ENCODE results near the gene MAGI3. TPM values are rescaled to one million over a fixed set of nuclear protein-coding genes. Genes with fewer than 3 reads are reported as not detected.

Gene MAGI3
- total RNA-seq, 1 donor from 2014 or later, result 13.0 TPM

DNA sequence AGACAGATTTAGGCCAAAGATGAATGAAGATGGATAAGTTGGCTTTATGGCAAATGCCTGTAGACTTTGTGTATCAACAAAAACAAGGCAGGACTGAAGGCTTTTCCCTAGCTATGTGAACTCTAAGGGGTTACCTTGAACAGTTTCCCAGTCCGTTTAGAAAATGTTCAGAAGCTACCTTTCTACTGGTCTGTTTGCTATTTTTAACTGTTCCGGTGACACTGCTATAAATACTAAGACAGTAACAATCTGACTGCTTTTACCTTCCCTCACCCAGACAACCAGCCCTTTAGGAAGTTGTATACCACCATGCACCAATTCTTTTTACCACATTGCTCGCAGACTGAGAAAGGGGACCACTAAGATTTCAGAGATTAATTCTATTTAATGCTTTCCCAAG is 266.8 kb downstream of the MAGI3 start:
- Histone ChIP-seq H3K9me3 (ENCODE audit: control insufficient read depth in 3 of 3, low read length in 3 of 3) (no peaks in the 10 kb centered on the region), H3K27ac (ENCODE audit: low read depth, low read length) (peak overlapping the region; percentile 22), H3K4me3 (ENCODE audit: low read length in 3 of 3) (no peak overlapping the region), H3K4me1 (ENCODE audit: control insufficient read depth in 3 of 3, insufficient read depth in 3 of 3, low read length in 3 of 3) (peaks cover 0 to 9% (median 9%) of the 10 kb centered on the region in 3 donors), H3K36me3 (ENCODE audit: control insufficient read depth in 3 of 3, insufficient read depth in 3 of 3, low read length in 3 of 3) (no peaks in the 10 kb centered on the region), H3K27me3 (ENCODE audit: control insufficient read depth in 3 of 3, insufficient read depth in 3 of 3, low read length in 3 of 3) (no peaks in the 10 kb centered on the region), H3K9ac (ENCODE audit: low read depth in 1 of 3, low read length in 3 of 3) (no peak overlapping the region)

DNA sequence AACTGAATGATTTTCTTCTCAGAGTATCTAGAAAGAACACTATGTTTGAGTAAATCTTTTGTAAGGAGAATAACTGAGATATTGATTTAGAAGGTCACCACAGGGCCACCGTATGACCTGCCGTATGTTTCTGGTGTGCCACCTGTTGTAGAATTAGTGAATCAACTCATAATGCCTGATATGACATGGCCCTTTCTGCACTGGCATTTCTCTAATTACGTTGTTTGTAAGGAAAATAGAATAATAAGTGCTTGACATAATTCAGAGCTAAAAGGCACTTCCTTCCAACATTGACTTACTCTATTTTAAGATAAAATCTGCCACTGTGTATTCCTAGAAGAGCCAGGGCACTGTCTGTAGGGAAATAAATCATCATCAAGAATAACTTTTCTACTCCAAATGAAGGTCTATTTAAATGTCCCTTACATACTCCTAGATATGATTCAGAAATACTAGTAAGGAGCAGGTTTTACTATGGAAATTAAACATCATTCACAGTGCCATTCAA is 267.3 kb downstream of the MAGI3 start:
- H3K4me3 ChIP-seq (ENCODE audit: low read length in 3 of 3), result no peak overlapping the region
- peaks cover 0 to 9% (median 9%) of the 10 kb centered on the region in 3 donors for H3K4me1 ChIP-seq (ENCODE audit: control insufficient read depth in 3 of 3, insufficient read depth in 3 of 3, low read length in 3 of 3)
- H3K9me3 ChIP-seq (ENCODE audit: control insufficient read depth in 3 of 3, low read length in 3 of 3), result no peaks in the 10 kb centered on the region
- peak overlapping the region; percentile 22 for H3K27ac ChIP-seq (ENCODE audit: low read depth, low read length)
- no peak overlapping the region for H3K9ac ChIP-seq (ENCODE audit: low read depth in 1 of 3, low read length in 3 of 3)
- H3K27me3 ChIP-seq (ENCODE audit: control insufficient read depth in 3 of 3, insufficient read depth in 3 of 3, low read length in 3 of 3), result no peaks in the 10 kb centered on the region
- H3K36me3 ChIP-seq (ENCODE audit: control insufficient read depth in 3 of 3, insufficient read depth in 3 of 3, low read length in 3 of 3), result no peaks in the 10 kb centered on the region

DNA sequence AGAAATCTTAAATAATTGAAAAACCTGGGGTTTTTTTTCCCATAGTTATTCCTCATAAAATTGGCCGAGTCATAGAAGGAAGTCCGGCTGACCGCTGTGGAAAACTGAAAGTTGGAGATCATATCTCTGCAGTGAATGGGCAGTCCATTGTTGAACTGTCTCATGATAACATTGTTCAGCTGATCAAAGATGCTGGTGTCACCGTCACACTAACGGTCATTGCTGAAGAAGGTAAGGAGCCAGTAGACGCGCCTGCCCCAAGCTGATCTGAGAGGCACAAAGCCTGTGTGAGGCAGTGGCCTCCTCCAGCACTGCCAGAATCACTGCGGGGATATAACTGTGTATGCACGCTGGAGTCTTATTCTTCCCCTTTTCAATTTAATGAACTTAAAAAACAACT is 268.7 kb downstream of the MAGI3 start:
- H3K27me3 ChIP-seq (ENCODE audit: control insufficient read depth in 3 of 3, insufficient read depth in 3 of 3, low read length in 3 of 3), result no peaks in the 10 kb centered on the region
- no peak overlapping the region for H3K27ac ChIP-seq (ENCODE audit: low read depth, low read length)
- no peaks in the 10 kb centered on the region for H3K9me3 ChIP-seq (ENCODE audit: control insufficient read depth in 3 of 3, low read length in 3 of 3)
- no peak overlapping the region for H3K9ac ChIP-seq (ENCODE audit: low read depth in 1 of 3, low read length in 3 of 3)
- H3K36me3 ChIP-seq (ENCODE audit: control insufficient read depth in 3 of 3, insufficient read depth in 3 of 3, low read length in 3 of 3), result no peaks in the 10 kb centered on the region
- H3K4me3 ChIP-seq (ENCODE audit: low read length in 3 of 3), result no peak overlapping the region
- H3K4me1 ChIP-seq (ENCODE audit: control insufficient read depth in 3 of 3, insufficient read depth in 3 of 3, low read length in 3 of 3), result peaks cover 0 to 9% (median 9%) of the 10 kb centered on the region in 3 donors

DNA sequence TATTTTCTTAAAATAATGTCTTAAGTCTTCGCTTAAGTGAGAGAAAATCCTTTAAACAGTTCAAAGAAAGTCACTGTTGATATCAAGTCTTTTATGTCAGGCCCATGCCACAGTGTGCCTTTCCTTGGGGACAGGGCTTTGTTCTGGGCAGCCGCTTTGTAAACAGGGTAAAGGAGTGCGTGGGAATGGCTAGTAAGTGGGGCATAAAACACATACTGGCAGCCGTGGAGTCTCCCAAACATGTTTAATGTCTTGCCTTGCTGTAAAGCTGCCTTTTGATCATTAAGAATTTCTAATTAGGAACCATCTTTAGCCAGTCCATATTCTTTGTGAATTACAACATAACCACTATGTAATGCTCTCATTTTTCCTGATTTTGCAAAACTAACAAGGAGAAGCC is 269.2 kb downstream of the MAGI3 start:
- no peak overlapping the region for H3K9ac ChIP-seq (ENCODE audit: low read depth in 1 of 3, low read length in 3 of 3)
- no peaks in the 10 kb centered on the region for H3K36me3 ChIP-seq (ENCODE audit: control insufficient read depth in 3 of 3, insufficient read depth in 3 of 3, low read length in 3 of 3)
- no peak overlapping the region for H3K4me3 ChIP-seq (ENCODE audit: low read length in 3 of 3)
- no peaks in the 10 kb centered on the region for H3K9me3 ChIP-seq (ENCODE audit: control insufficient read depth in 3 of 3, low read length in 3 of 3)
- H3K4me1 ChIP-seq (ENCODE audit: control insufficient read depth in 3 of 3, insufficient read depth in 3 of 3, low read length in 3 of 3), result peaks cover 0 to 9% (median 9%) of the 10 kb centered on the region in 3 donors
- H3K27ac ChIP-seq (ENCODE audit: low read depth, low read length), result no peak overlapping the region
- no peaks in the 10 kb centered on the region for H3K27me3 ChIP-seq (ENCODE audit: control insufficient read depth in 3 of 3, insufficient read depth in 3 of 3, low read length in 3 of 3)

DNA sequence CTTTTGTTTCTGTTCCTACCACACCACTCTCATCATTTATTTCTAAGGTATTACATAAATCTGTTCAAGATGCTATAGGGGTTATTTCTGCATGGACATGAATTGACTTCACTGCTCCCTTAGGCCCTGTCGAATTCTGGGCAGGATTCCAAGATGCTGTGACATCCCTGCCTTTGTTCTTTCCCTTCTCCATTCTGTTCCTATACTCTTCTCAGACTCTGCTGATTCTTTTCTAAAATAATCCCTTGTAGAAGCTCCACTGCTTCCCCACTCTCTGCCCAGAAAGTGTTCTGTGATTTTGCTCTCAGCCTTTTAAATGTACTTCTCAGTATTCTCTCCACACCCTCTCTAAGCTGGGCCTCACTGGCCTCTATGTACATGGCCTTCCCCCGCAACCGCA is 269.8 kb downstream of the MAGI3 start:
- Histone ChIP-seq H3K27ac (ENCODE audit: low read depth, low read length) (no peak overlapping the region), H3K4me1 (ENCODE audit: control insufficient read depth in 3 of 3, insufficient read depth in 3 of 3, low read length in 3 of 3) (peaks cover 0 to 9% (median 9%) of the 10 kb centered on the region in 3 donors), H3K9ac (ENCODE audit: low read depth in 1 of 3, low read length in 3 of 3) (no peak overlapping the region), H3K4me3 (ENCODE audit: low read length in 3 of 3) (no peak overlapping the region), H3K27me3 (ENCODE audit: control insufficient read depth in 3 of 3, insufficient read depth in 3 of 3, low read length in 3 of 3) (no peaks in the 10 kb centered on the region), H3K9me3 (ENCODE audit: control insufficient read depth in 3 of 3, low read length in 3 of 3) (no peaks in the 10 kb centered on the region), H3K36me3 (ENCODE audit: control insufficient read depth in 3 of 3, insufficient read depth in 3 of 3, low read length in 3 of 3) (no peaks in the 10 kb centered on the region)

DNA sequence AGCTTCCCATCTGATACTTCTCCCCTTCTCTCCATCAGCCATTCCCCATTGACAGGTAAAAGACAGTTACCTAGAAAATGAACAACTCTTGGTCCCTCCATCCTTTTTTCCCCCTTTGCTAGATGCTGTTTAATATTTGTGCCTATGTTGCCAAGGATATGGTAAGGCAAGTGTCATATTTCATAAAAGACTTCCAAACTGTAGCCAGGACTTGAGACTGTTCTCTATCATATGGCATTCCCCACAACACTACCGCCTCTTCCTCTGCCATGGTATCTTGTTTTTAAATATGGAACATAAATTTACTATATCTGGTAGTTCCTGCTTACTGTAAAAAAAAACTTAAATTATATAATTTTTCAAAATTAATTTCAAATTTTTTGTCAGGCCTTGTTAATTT is 271.8 kb downstream of the MAGI3 start:
- Histone ChIP-seq H3K27ac (ENCODE audit: low read depth, low read length) (no peak overlapping the region), H3K4me1 (ENCODE audit: control insufficient read depth in 3 of 3, insufficient read depth in 3 of 3, low read length in 3 of 3) (peaks cover 0 to 9% (median 6%) of the 10 kb centered on the region in 3 donors), H3K9ac (ENCODE audit: low read depth in 1 of 3, low read length in 3 of 3) (no peak overlapping the region), H3K4me3 (ENCODE audit: low read length in 3 of 3) (no peak overlapping the region), H3K36me3 (ENCODE audit: control insufficient read depth in 3 of 3, insufficient read depth in 3 of 3, low read length in 3 of 3) (no peaks in the 10 kb centered on the region), H3K9me3 (ENCODE audit: control insufficient read depth in 3 of 3, low read length in 3 of 3) (no peaks in the 10 kb centered on the region), H3K27me3 (ENCODE audit: control insufficient read depth in 3 of 3, insufficient read depth in 3 of 3, low read length in 3 of 3) (no peaks in the 10 kb centered on the region)

DNA sequence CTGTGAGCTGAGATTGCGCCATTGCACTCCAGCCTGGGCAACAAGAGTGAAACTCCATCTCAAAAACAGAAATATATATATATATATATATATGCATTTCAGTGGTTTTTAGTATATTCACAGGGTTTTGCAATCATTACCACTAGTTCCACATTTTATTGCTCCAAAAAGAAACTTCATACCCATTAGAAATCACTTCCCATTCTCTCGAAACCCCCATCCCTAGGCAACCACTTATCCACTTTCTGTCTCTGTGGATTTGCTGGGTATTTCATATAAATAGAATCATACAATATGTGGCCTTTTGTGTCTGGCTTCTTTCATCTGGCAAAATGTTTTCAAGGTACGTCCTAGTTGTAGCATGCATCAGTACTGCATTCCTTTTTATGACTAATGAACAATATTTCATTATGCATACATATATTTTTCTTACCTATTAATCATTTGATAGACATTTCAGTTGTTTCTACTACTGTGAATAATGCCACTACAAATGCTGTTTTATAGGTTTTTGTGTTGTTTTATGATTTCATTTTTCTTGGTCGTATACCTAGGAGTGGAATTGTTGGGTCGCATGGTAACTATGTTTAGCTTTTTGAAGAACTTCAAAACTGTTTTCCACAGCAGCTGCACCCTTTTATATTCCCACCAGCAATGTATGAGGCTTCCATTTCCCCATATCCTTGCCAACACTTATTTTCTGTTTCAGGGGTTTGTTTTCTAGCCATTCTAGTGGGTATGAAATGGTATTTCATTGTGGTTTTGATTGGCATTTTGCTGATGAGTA is 273.0 kb downstream of the MAGI3 start:
- Histone ChIP-seq H3K27me3 (ENCODE audit: control insufficient read depth in 3 of 3, insufficient read depth in 3 of 3, low read length in 3 of 3) (no peaks in the 10 kb centered on the region), H3K4me1 (ENCODE audit: control insufficient read depth in 3 of 3, insufficient read depth in 3 of 3, low read length in 3 of 3) (no peaks in the 10 kb centered on the region), H3K36me3 (ENCODE audit: control insufficient read depth in 3 of 3, insufficient read depth in 3 of 3, low read length in 3 of 3) (no peaks in the 10 kb centered on the region), H3K4me3 (ENCODE audit: low read length in 3 of 3) (no peak overlapping the region), H3K27ac (ENCODE audit: low read depth, low read length) (no peak overlapping the region), H3K9ac (ENCODE audit: low read depth in 1 of 3, low read length in 3 of 3) (no peak overlapping the region), H3K9me3 (ENCODE audit: control insufficient read depth in 3 of 3, low read length in 3 of 3) (no peaks in the 10 kb centered on the region)

DNA sequence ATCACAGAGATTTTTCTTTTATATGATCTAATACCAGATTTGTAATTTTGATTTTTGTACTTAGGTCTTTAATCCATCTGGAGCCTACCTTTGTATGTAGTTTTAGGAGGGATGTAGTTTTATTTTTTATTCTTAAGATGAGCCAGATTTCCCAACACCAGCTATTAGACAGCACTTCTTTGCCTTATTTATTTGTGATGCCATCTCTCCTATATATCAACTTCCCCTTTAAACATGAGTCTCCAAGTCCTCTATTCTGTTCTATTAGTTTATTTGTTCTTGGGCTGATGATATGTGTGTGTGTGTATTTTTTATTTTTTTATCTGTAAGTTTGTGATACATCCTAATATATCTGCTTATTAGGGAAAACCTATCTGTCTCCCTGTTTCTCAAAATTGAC is 274.8 kb downstream of the MAGI3 start:
- H3K27me3 ChIP-seq (ENCODE audit: control insufficient read depth in 3 of 3, insufficient read depth in 3 of 3, low read length in 3 of 3), result no peaks in the 10 kb centered on the region
- no peaks in the 10 kb centered on the region for H3K9me3 ChIP-seq (ENCODE audit: control insufficient read depth in 3 of 3, low read length in 3 of 3)
- H3K4me3 ChIP-seq (ENCODE audit: low read length in 3 of 3), result no peak overlapping the region

DNA sequence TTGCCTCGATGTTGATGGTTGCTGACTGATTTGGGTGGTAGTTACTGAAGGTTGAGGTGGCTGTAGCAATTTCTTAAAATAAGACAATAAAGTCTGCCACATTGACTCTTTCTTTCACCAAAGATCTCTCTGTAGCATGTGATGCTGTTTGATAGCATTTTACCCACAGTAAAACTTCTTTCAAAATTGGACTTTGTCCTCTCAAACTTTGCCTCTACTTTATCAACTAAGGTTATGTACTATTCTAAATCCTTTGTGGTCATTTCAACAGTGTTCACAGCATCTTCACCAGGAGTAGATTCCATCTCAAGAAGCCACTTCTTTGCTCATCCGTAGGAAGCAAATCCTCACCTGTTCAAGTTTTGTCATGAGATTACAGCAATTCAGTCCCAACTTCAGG is 275.8 kb downstream of the MAGI3 start:
- Histone ChIP-seq H3K27ac (ENCODE audit: low read depth, low read length) (no peak overlapping the region), H3K4me3 (ENCODE audit: low read length in 3 of 3) (no peak overlapping the region), H3K9me3 (ENCODE audit: control insufficient read depth in 3 of 3, low read length in 3 of 3) (no peaks in the 10 kb centered on the region), H3K9ac (ENCODE audit: low read depth in 1 of 3, low read length in 3 of 3) (no peak overlapping the region), H3K36me3 (ENCODE audit: control insufficient read depth in 3 of 3, insufficient read depth in 3 of 3, low read length in 3 of 3) (no peaks in the 10 kb centered on the region), H3K27me3 (ENCODE audit: control insufficient read depth in 3 of 3, insufficient read depth in 3 of 3, low read length in 3 of 3) (no peaks in the 10 kb centered on the region), H3K4me1 (ENCODE audit: control insufficient read depth in 3 of 3, insufficient read depth in 3 of 3, low read length in 3 of 3) (no peaks in the 10 kb centered on the region)

More for the DNA sequence above, 274.8 kb downstream of the MAGI3 start:
- Histone ChIP-seq H3K27ac (ENCODE audit: low read depth, low read length) (no peak overlapping the region), H3K9ac (ENCODE audit: low read depth in 1 of 3, low read length in 3 of 3) (no peak overlapping the region), H3K4me1 (ENCODE audit: control insufficient read depth in 3 of 3, insufficient read depth in 3 of 3, low read length in 3 of 3) (no peaks in the 10 kb centered on the region), H3K36me3 (ENCODE audit: control insufficient read depth in 3 of 3, insufficient read depth in 3 of 3, low read length in 3 of 3) (no peaks in the 10 kb centered on the region)

DNA sequence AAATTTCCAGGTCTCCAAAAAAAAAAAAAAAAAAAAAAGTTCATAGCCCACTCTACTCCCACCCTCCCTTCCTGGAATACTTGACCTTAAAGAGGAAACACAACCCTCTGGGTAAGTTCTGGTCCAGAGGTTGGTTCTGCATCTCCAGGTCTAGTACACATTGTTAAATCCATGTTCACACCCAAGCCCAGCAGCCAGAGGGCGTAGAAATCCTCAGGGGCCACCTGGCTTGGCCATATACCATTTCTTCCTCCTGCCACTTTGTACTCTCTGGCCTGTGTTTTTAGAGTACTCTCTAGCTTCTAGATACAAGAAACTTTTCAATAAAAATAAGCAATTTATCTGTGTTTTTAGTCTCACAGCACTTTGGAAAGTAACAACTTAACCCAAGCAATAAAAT is 279.7 kb downstream of the MAGI3 start:
- no peak overlapping the region for H3K4me3 ChIP-seq (ENCODE audit: low read length in 3 of 3)
- no peak overlapping the region for H3K9ac ChIP-seq (ENCODE audit: low read depth in 1 of 3, low read length in 3 of 3)
- no peaks in the 10 kb centered on the region for H3K27me3 ChIP-seq (ENCODE audit: control insufficient read depth in 3 of 3, insufficient read depth in 3 of 3, low read length in 3 of 3)
- H3K27ac ChIP-seq (ENCODE audit: low read depth, low read length), result no peak overlapping the region
- peaks cover 0 to 8% (median 0%) of the 10 kb centered on the region in 3 donors for H3K36me3 ChIP-seq (ENCODE audit: control insufficient read depth in 3 of 3, insufficient read depth in 3 of 3, low read length in 3 of 3)
- H3K9me3 ChIP-seq (ENCODE audit: control insufficient read depth in 3 of 3, low read length in 3 of 3), result no peaks in the 10 kb centered on the region
- no peaks in the 10 kb centered on the region for H3K4me1 ChIP-seq (ENCODE audit: control insufficient read depth in 3 of 3, insufficient read depth in 3 of 3, low read length in 3 of 3)
